Heart left ventricle (tissue), 13 donors: Measurements from ENCODE around the gene CAMK2B.

Experiments
- CTCF ChIP-seq, 12 donors: fragments of 200-600 bp; sonication (generic) in 4 of 12; IDR thresholded peaks; one replicate each; pipeline versions ENCODE4 v1.5.0 to v1.8.0; 2018 to 2022; ENCODE audit warnings: antibody characterized with exemption in 12 of 12, mild to moderate bottlenecking in 5 of 12
- POLR2A ChIP-seq, 2 donors: fragments of 450-650 bp; IDR thresholded peaks; one replicate each; pipeline ENCODE4 v1.6.1; 2017; ENCODE audit warnings: antibody characterized with exemption in 2 of 2, mild to moderate bottlenecking in 2 of 2, moderate library complexity in 2 of 2
- donor health status: ischemic (EF 13 %, LVEDD 7.1; RV severe dilation, severe dysfunction).
- donor health status: DM: no; HTN: yes; CAD: no.
- donor health status: DM: no; HTN: no; CAD: no.
- donor health status: ischemic (EF 25% LVEDD 6.9; RV normal size, moderate dysfunction).
- donor health status: ischemic (EF 25% LVEDD 5.7; RV mildly dilated, moderate dysfunction).
- donor health status: ischemic (EF 35%, LVEDD 5.7; RV mildly dilated, moderate dysfunction).
- donor health status: nonischemic (EF 11% LVEDD 7.7; RV severe dilation, severe dysfunction).
- donor health status: DM: yes; HTN: yes; CAD: no.
- donor health status: PGD.
- donor health status: ischemic (EF 29% LVEDD 5.4; RV normal size, mild dysfunction).
- donor health status: nonischemic (EF 23%, LVEDD 6.1; RV moderate dilation, normal function).

DNA sequence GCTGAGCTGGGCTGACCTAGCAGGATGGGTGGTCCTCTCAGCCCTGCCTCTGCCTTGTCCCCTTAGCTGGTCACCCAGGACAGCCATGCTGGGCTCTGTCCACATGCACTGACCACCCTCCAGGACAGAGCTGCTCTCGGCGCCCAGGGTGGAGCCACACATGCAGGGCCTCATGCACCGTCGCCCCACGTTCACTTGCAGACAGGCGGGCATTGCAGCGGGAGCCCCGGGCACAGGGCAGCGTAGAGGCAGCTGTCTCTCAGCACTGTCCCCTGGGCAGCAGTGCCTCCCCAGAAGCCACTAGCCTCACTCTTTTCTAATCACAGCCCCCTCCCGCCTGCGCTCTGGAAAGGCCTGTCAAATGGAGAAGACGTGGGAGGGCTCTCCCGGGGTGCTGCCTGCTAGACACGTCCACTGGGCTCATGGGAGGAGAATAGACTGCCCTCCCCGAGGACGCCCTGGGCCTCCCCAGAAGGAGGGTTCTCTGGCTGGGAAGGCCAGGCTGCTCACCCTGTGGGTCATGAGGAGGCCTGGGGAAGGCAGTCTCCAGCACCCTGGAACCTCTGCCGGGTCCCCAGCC, 87.2 kb downstream of the CAMK2B start:
- TF ChIP-seq CTCF (IDR thresholded peaks at IDR 0.05): no peak
- TF ChIP-seq POLR2A (IDR thresholded peaks at IDR 0.05): no peak
